HCT116 (cell line): Measurements from ENCODE around the gene APOM. TPM values are rescaled to one million over a fixed set of nuclear protein-coding genes. Genes with fewer than 3 reads are reported as not detected.

Experiments used
- FOSL1 ChIP-seq: IDR thresholded peaks from 2 replicates; pipeline ENCODE4 v1.6.1; 2012; ENCODE audit warnings: low read depth
- JUND ChIP-seq: IDR thresholded peaks from 2 replicates; pipeline ENCODE4 v1.6.1; 2012
- REST ChIP-seq: IDR thresholded peaks from 2 replicates; pipeline ENCODE4 v1.6.1; 2012; ENCODE audit warnings: low read depth
- SP1 ChIP-seq: IDR thresholded peaks from 2 replicates; pipeline ENCODE4 v1.6.1; 2012; ENCODE audit warnings: low read depth
- ZNF274 ChIP-seq: fragments of 200-500 bp; sonication (Bioruptor generic); IDR thresholded peaks from 2 replicates; pipeline ENCODE4 v1.6.1; 2014; ENCODE audit warnings: mild to moderate bottlenecking, low read depth, low read length, inconsistent platforms
- total RNA-seq: library from RNA; stranded (reverse); gene quantifications from one replicate; pipeline ENCODE4 v1.2.1, GENCODE V29; 2021; ENCODE audit not compliant: unreplicated experiment
- TF ChIP-seq, protein P1 (sequence below): IDR thresholded peaks from 2 replicates; pipeline ENCODE4 v1.6.1; 2011; ENCODE audit warnings: mild to moderate bottlenecking, low read length, moderate library complexity; ENCODE audit not compliant: insufficient replicate concordance; ENCODE audit errors: extremely low read depth
- TF ChIP-seq, protein P2 (sequence below): IDR thresholded peaks from 2 replicates; pipeline ENCODE4 v1.6.1; 2012

Gene APOM
- total RNA-seq, 1 experiment from 2014 or later: 2.2 TPM

DNA sequence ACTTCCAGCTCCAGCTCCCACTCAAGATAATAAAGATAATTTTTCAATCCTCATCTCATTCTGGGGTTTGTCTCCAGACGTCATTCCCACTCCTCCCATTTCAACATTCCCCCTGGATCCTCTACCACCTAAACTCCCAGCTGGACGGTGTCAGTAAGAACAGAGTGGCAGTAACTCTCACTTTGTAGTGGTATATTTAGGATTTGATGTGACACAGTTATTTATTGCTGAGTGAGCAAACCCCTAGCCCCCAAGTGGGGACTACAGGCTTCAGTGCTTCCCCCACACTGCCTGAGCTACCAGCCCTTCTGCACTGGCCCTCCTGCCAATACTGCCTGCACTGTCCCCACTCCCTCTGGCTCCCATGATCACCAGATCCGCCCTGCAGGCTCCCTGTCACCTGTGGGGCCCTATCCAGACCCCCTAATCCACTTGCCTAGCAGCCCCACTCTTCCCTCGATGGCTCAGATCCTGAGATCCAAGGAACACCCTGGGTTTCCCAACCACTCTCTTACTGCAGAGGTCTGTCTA, 2.5 kb downstream of the APOM start (continued):
- TF ChIP-seq REST (no peak), FOSL1 (no peak), ZNF274 (no peak), SP1 (no peak), JUND (no peak)
- TF ChIP-seq, protein P1, sequence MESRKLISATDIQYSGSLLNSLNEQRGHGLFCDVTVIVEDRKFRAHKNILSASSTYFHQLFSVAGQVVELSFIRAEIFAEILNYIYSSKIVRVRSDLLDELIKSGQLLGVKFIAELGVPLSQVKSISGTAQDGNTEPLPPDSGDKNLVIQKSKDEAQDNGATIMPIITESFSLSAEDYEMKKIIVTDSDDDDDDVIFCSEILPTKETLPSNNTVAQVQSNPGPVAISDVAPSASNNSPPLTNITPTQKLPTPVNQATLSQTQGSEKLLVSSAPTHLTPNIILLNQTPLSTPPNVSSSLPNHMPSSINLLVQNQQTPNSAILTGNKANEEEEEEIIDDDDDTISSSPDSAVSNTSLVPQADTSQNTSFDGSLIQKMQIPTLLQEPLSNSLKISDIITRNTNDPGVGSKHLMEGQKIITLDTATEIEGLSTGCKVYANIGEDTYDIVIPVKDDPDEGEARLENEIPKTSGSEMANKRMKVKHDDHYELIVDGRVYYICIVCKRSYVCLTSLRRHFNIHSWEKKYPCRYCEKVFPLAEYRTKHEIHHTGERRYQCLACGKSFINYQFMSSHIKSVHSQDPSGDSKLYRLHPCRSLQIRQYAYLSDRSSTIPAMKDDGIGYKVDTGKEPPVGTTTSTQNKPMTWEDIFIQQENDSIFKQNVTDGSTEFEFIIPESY: no peak
- TF ChIP-seq, protein P2, sequence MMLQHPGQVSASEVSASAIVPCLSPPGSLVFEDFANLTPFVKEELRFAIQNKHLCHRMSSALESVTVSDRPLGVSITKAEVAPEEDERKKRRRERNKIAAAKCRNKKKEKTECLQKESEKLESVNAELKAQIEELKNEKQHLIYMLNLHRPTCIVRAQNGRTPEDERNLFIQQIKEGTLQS: no peak
